Stimulated activated CD8-positive, alpha-beta memory T cell treated with anti-CD3 and anti-CD28 coated beads, Interleukin-4, amount 100 ng/mL, for 48 hours (primary cell): ENCODE data around the gene BACE2.
"Not testable (repeated sequence)": the region's sequence is repeated elsewhere in the genome, so short reads cannot be mapped to it uniquely, and the experiment has no call there.

ENCODE experiments used
- DNase-seq: peaks from one replicate; pipeline ENCODE4 v3.0.0-alpha.2; 2020

The BACE2 gene

GRCh38 chr21:41217671-41218385 lies 49.9 kb downstream of the BACE2 start:
- no peak for DNase-seq

GRCh38 chr21:41219498-41220207 lies 51.7 kb downstream of the BACE2 start:
- DNase-seq: no peak

GRCh38 chr21:41220208-41220733 lies 52.3 kb downstream of the BACE2 start:
- DNase-seq: no peak

GRCh38 chr21:41222247-41223068 lies 54.5 kb downstream of the BACE2 start:
- no peak for DNase-seq

- no peak for DNase-seq
Measured at GRCh38 chr21:41226853-41227252, 58.9 kb downstream of the BACE2 start.

- DNase-seq: no peak
Measured at GRCh38 chr21:41227357-41228005, 59.5 kb downstream of the BACE2 start.

GRCh38 chr21:41228006-41228370 lies 60.0 kb downstream of the BACE2 start:
- DNase-seq: no peak

- DNase-seq: no peak
Measured at GRCh38 chr21:41228492-41228891, 60.5 kb downstream of the BACE2 start.

- DNase-seq: no peak
Measured at GRCh38 chr21:41228958-41229357, 61.0 kb downstream of the BACE2 start.

GRCh38 chr21:41229509-41230248 lies 61.7 kb downstream of the BACE2 start:
- no peak for DNase-seq

- DNase-seq: no peak
Measured at GRCh38 chr21:41230497-41230896, 62.5 kb downstream of the BACE2 start.

- DNase-seq: no peak
Measured at GRCh38 chr21:41231060-41231459, 63.1 kb downstream of the BACE2 start.

GRCh38 chr21:41232013-41232412 lies 64.1 kb downstream of the BACE2 start:
- no peak for DNase-seq

GRCh38 chr21:41233916-41234315 lies 66.0 kb downstream of the BACE2 start:
- DNase-seq: no peak

GRCh38 chr21:41234569-41234968 lies 66.6 kb downstream of the BACE2 start:
- DNase-seq: no peak

- no peak for DNase-seq
Measured at GRCh38 chr21:41235201-41235600, 67.2 kb downstream of the BACE2 start.

- no peak for DNase-seq
Measured at GRCh38 chr21:41236352-41236973, 68.5 kb downstream of the BACE2 start.

GRCh38 chr21:41238081-41238796 lies 70.3 kb downstream of the BACE2 start:
- DNase-seq: not testable (repeated sequence)

GRCh38 chr21:41240040-41240439 lies 72.1 kb downstream of the BACE2 start:
- DNase-seq: no peak

GRCh38 chr21:41241341-41241740 lies 73.4 kb downstream of the BACE2 start:
- no peak for DNase-seq

GRCh38 chr21:41242238-41242829 lies 74.4 kb downstream of the BACE2 start:
- DNase-seq: no peak
